C4-2B (cell line): ENCODE measurements around the gene AHCYL1.

Experiments
- H3K27ac ChIP-seq: fragments of 450-650 bp; 2 replicates; pipeline ENCODE4 v1.5.1; 2017
- ZFX ChIP-seq: fragments of 450-650 bp; IDR thresholded peaks from 2 replicates; pipeline ENCODE4 v1.6.1; 2017
- TF ChIP-seq, protein P1 (sequence below): fragments of 450-650 bp; conservative IDR thresholded peaks from 2 replicates; pipeline ENCODE4 v1.5.1; 2017; ENCODE audit warnings: mild to moderate bottlenecking

Gene AHCYL1

GRCh38 chr1:109989506-109990301 is 5.1 kb downstream of the AHCYL1 start:
- TF ChIP-seq, protein P1, sequence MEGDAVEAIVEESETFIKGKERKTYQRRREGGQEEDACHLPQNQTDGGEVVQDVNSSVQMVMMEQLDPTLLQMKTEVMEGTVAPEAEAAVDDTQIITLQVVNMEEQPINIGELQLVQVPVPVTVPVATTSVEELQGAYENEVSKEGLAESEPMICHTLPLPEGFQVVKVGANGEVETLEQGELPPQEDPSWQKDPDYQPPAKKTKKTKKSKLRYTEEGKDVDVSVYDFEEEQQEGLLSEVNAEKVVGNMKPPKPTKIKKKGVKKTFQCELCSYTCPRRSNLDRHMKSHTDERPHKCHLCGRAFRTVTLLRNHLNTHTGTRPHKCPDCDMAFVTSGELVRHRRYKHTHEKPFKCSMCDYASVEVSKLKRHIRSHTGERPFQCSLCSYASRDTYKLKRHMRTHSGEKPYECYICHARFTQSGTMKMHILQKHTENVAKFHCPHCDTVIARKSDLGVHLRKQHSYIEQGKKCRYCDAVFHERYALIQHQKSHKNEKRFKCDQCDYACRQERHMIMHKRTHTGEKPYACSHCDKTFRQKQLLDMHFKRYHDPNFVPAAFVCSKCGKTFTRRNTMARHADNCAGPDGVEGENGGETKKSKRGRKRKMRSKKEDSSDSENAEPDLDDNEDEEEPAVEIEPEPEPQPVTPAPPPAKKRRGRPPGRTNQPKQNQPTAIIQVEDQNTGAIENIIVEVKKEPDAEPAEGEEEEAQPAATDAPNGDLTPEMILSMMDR, result no peak
- TF ChIP-seq ZFX, result no peak
- H3K27ac ChIP-seq, result no peak overlapping the region

DNA sequence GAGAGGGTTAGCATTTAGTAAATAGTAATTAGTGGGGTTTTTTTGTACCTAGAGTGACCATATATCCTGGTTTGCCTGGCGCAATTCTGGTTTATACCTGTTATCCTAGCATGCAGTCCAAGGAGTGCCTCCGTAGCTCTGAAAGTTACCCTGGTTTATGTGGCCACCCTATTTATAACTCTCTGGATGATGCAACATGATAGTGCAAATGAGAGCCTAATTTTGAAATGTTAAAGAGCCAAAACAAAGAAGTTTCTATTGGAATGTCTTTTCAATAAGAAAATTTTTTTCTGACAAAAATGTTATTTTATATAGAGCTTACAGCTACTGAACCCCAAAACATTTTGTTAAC is 5.7 kb downstream of the AHCYL1 start:
- H3K27ac ChIP-seq, result no peak overlapping the region
- TF ChIP-seq, protein P1, result no peak
- TF ChIP-seq ZFX, result no peak

GRCh38 chr1:109991400-109991925 is 6.9 kb downstream of the AHCYL1 start:
- H3K27ac ChIP-seq, result no peak overlapping the region
- TF ChIP-seq ZFX, result no peak
- TF ChIP-seq, protein P1, result no peak

GRCh38 chr1:109993885-109994284 is 9.3 kb downstream of the AHCYL1 start:
- no peak for TF ChIP-seq ZFX
- no peak overlapping the region for H3K27ac ChIP-seq

DNA sequence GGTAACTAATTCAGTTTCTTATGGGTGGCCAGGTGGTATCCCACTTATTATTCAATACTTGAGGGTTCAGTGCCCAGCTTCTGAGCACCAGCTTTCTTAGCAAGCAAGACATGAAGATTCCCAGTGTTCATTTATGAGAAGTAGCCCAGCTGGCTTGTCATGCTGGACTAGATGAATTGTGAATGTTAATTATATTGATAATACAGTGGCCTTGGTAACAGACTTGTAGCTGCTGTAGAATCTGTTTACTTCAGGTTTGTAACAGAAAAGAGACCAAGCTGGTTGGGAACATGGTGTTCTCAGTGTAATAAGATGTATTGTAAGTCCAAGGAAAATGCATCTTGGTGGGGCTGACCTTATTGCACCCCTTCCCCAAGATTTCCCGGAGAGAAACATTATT is 10.1 kb downstream of the AHCYL1 start:
- TF ChIP-seq, protein P1, result no peak
- no peak for TF ChIP-seq ZFX
- H3K27ac ChIP-seq, result no peak overlapping the region

DNA sequence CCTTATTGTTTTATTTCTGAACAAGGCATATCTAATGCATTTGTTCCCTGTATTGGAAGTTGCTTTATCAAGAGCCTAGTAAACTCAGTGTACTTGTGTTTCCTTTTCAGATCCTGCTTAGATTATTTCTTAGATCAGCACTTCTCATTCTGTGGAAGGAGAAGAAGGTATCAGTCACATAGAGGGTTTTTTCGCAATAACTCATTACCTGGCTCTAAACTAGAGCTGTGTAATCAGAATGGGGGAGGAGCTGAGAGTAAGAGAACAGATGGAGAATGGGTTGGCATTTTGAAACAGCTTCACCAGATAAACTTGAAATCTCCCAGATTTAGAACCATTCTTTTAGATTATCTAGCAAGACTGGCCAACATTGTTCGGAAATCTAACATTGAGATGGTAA is 11.0 kb downstream of the AHCYL1 start:
- TF ChIP-seq, protein P1, result no peak
- no peak for TF ChIP-seq ZFX
- H3K27ac ChIP-seq, result no peak overlapping the region

GRCh38 chr1:109996476-109996875 is 11.9 kb downstream of the AHCYL1 start:
- H3K27ac ChIP-seq, result no peak overlapping the region
- no peak for TF ChIP-seq ZFX
- TF ChIP-seq, protein P1, result no peak
